ENCODE results near the gene KLHDC9. TPM values are rescaled to one million over a fixed set of nuclear protein-coding genes. Genes with fewer than 3 reads are reported as not detected.
A peak's percentile ranks its signal among the peaks of the same experiment; 100 is the strongest.

KLHDC9 gene
- polyA plus RNA-seq, 2 of the 4 experiments (the other 2 are of a cell fraction) = 1.2 to 3.6 TPM

DNA sequence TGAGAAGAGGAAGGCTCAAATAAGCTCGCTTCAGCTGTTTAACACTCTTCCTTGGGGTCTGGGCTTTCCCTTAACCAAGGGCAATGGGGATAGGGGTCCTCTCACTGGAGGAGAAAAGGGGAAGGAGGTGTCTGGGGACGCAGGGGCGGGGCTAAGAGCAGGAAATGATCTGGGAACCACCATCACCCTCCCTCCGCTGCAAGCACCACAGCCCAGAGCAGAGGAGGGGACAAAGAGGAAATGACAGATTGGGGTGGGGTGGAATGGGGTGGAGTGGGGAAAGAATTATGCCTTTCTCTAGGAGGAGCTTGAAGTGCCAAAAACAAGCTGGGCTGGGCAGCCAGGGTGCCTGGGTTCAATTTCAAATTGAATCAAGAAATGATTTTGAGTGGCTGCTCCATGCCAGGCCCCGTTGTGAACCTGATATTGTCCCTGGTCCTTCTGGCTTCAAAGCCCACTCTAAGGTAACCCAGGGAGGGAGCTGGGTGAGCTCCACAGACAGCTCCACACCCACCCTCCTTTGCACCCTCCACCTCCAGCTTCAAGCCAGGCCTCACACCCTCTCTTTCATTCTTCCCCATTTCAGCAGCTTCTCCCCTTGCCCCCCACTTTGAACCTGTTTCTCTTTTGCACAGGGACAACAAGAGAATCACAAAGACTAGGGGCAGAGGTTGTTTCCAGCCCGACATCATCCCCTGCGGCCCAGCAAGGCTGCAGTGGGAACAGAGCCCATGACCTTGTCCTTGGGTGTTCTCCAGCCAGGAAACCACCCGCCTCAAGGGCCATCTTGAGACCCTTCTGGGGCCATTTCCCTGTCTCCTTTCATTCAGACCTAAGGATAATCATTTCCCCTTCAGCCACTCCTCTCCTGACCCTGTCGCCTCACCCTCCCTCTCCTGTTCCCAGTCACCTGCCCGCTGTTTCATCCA, 29.6 kb upstream of the KLHDC9 start:
- H3K4me1 ChIP-seq = peaks cover 13% of the 10 kb centered on the region
- ChIA-PET POLR2A (no interaction called here), CTCF (interaction anchor here (1.2 to 13.9 kb wide), 4 partner anchors 12 to 71 kb away, joined by 3 to 319 read pairs (median 5); partner anchors contain the start of gene KLHDC9)
- FAIRE-seq = no peak
- H3K9me3 ChIP-seq = no peaks in the 10 kb centered on the region
- no peak overlapping the region for H3K4me2 ChIP-seq
- DNase-seq (ENCODE audit: low read depth in 1 of 2, low spot score in 1 of 2) = no peak
- TF ChIP-seq FOSB (CRISPR knock-in tag; IDR thresholded peaks at IDR 0.05) (no peak), NR3C1 (IDR thresholded peaks at IDR 0.05) (no peak), EHF (CRISPR knock-in tag; IDR thresholded peaks at IDR 0.05) (no peak), FOSL2 (IDR thresholded peaks at IDR 0.05) (no peak), FOSL2 (CRISPR knock-in tag; IDR thresholded peaks at IDR 0.05) (no peak), USF2 (IDR thresholded peaks at IDR 0.05) (no peak), RCOR1 (IDR thresholded peaks at IDR 0.05; ENCODE audit: low read depth, low read length) (no peak), ATOH8 (CRISPR knock-in tag; IDR thresholded peaks at IDR 0.05; ENCODE audit: low read depth) (no peak)
- no peak overlapping the region for H3K27ac ChIP-seq
- WGBS (ENCODE audit: missing lambda C conversion rate) = 82% methylated on average over 10 of the region's 10 CpGs
- no peak; a peak in 2 of 6 replicates for ATAC-seq
- no peak overlapping the region for H3K4me3 ChIP-seq

DNA sequence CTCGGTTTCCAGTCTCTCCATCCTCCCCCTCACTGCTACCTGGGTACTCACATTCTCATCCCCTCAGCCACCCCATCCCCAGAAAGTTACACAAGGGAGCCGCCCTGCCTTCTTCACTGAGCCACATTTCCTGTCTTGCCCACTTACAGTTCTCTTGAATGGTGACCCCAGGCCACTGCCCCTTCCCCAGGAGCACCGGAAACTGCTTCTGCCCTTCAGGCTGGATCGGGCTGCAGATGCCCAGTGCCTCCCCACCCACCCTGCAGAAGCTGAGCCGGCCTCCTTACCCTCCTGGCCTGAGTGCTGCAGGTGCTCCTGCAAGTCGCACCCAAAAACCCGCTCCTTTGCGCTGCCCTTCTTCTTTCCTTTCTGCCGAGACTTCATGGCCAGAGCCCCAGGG, 28.9 kb upstream of the KLHDC9 start:
- WGBS (ENCODE audit: missing lambda C conversion rate) = 87% methylated on average over 9 of the region's 9 CpGs
- DNase-seq (ENCODE audit: low read depth in 1 of 2, low spot score in 1 of 2) (no peak), ATAC-seq (no peak), FAIRE-seq (no peak)
- H3K9me3 ChIP-seq = no peaks in the 10 kb centered on the region
- ChIA-PET CTCF (interaction anchor here (8.0 to 13.9 kb wide), 2 partner anchors 18 to 28 kb away, joined by 74 to 319 read pairs; partner anchors contain the start of genes KLHDC9 and NECTIN4), POLR2A (no interaction called here)
- H3K4me3 ChIP-seq = no peak overlapping the region
- H3K4me2 ChIP-seq = no peak overlapping the region
- TF ChIP-seq, protein P1, sequence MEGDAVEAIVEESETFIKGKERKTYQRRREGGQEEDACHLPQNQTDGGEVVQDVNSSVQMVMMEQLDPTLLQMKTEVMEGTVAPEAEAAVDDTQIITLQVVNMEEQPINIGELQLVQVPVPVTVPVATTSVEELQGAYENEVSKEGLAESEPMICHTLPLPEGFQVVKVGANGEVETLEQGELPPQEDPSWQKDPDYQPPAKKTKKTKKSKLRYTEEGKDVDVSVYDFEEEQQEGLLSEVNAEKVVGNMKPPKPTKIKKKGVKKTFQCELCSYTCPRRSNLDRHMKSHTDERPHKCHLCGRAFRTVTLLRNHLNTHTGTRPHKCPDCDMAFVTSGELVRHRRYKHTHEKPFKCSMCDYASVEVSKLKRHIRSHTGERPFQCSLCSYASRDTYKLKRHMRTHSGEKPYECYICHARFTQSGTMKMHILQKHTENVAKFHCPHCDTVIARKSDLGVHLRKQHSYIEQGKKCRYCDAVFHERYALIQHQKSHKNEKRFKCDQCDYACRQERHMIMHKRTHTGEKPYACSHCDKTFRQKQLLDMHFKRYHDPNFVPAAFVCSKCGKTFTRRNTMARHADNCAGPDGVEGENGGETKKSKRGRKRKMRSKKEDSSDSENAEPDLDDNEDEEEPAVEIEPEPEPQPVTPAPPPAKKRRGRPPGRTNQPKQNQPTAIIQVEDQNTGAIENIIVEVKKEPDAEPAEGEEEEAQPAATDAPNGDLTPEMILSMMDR (IDR thresholded peaks at IDR 0.05) = no peak
- peaks cover 17% of the 10 kb centered on the region for H3K4me1 ChIP-seq
- H3K27ac ChIP-seq = no peak overlapping the region

GRCh38 chr1:161069731-161070270, 28.4 kb upstream of the KLHDC9 start, which contains the start of gene ARHGAP30:
Gene ARHGAP30, minus strand, starts transcription at chr1:161069891. Its CDS starts 267 bp downstream, at chr1:161069624.
- no peak for DNase-seq (ENCODE audit: low read depth in 1 of 2, low spot score in 1 of 2)
- ChIA-PET POLR2A (no interaction called here), CTCF (interaction anchor here (0.7 to 13.9 kb wide), 10 partner anchors 10 to 122 kb away, joined by 3 to 319 read pairs (median 7); partner anchors contain the start of genes KLHDC9 and NECTIN4)
- no peak for FAIRE-seq
- Histone ChIP-seq H3K4me3 (no peak within 1 kb of the TSS), H3K4me2 (no peak within 1 kb of the TSS), H3K27ac (0 out of 6 replicates have a peak within 1 kb of the TSS, but pooled peaks of 1 of the 2 experiments have one; percentile 18), H3K9me3 (no peaks in the 10 kb centered on the region), H3K4me1 (peaks cover 23% of the 10 kb centered on the region)
- ATAC-seq = no peak
- WGBS (ENCODE audit: missing lambda C conversion rate) = 88% methylated on average over 9 of the region's 9 CpGs
- no peak for TF ChIP-seq ESRRA (IDR thresholded peaks at IDR 0.05; ENCODE audit: borderline replicate concordance, low read length)
- TF ChIP-seq, protein P2, sequence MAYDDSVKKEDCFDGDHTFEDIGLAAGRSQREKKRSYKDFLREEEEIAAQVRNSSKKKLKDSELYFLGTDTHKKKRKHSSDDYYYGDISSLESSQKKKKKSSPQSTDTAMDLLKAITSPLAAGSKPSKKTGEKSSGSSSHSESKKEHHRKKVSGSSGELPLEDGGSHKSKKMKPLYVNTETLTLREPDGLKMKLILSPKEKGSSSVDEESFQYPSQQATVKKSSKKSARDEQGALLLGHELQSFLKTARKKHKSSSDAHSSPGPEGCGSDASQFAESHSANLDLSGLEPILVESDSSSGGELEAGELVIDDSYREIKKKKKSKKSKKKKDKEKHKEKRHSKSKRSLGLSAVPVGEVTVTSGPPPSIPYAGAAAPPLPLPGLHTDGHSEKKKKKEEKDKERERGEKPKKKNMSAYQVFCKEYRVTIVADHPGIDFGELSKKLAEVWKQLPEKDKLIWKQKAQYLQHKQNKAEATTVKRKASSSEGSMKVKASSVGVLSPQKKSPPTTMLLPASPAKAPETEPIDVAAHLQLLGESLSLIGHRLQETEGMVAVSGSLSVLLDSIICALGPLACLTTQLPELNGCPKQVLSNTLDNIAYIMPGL (CRISPR knock-in tag; IDR thresholded peaks at IDR 0.05; ENCODE audit: borderline replicate concordance) = no peak
- no peak for TF ChIP-seq CHD2 (IDR thresholded peaks at IDR 0.05; ENCODE audit: low read length, partially characterized antibody)
- no peak for TF ChIP-seq POLR2A (IDR thresholded peaks at IDR 0.05; ENCODE audit: low read length)
- no peak for TF ChIP-seq SMC3 (IDR thresholded peaks at IDR 0.05)
- TF ChIP-seq NFE2L2 (conservative IDR thresholded peaks at IDR 0.05; ENCODE audit: low read length) = no peak
- TF ChIP-seq, protein P3, sequence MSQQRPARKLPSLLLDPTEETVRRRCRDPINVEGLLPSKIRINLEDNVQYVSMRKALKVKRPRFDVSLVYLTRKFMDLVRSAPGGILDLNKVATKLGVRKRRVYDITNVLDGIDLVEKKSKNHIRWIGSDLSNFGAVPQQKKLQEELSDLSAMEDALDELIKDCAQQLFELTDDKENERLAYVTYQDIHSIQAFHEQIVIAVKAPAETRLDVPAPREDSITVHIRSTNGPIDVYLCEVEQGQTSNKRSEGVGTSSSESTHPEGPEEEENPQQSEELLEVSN (IDR thresholded peaks at IDR 0.05; ENCODE audit: borderline replicate concordance, low read depth) = no peak
- no peak for TF ChIP-seq HOXB13 (CRISPR knock-in tag; IDR thresholded peaks at IDR 0.05; ENCODE audit: low read depth)
- TF ChIP-seq CEBPB (IDR thresholded peaks at IDR 0.05) = no peak
- TF ChIP-seq RFX5 (IDR thresholded peaks at IDR 0.05) = no peak
- TF ChIP-seq TP53 (CRISPR knock-in tag; IDR thresholded peaks at IDR 0.05) = no peak
- TF ChIP-seq, protein P4, sequence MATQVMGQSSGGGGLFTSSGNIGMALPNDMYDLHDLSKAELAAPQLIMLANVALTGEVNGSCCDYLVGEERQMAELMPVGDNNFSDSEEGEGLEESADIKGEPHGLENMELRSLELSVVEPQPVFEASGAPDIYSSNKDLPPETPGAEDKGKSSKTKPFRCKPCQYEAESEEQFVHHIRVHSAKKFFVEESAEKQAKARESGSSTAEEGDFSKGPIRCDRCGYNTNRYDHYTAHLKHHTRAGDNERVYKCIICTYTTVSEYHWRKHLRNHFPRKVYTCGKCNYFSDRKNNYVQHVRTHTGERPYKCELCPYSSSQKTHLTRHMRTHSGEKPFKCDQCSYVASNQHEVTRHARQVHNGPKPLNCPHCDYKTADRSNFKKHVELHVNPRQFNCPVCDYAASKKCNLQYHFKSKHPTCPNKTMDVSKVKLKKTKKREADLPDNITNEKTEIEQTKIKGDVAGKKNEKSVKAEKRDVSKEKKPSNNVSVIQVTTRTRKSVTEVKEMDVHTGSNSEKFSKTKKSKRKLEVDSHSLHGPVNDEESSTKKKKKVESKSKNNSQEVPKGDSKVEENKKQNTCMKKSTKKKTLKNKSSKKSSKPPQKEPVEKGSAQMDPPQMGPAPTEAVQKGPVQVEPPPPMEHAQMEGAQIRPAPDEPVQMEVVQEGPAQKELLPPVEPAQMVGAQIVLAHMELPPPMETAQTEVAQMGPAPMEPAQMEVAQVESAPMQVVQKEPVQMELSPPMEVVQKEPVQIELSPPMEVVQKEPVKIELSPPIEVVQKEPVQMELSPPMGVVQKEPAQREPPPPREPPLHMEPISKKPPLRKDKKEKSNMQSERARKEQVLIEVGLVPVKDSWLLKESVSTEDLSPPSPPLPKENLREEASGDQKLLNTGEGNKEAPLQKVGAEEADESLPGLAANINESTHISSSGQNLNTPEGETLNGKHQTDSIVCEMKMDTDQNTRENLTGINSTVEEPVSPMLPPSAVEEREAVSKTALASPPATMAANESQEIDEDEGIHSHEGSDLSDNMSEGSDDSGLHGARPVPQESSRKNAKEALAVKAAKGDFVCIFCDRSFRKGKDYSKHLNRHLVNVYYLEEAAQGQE (IDR thresholded peaks at IDR 0.05) = no peak
- TF ChIP-seq RAD21 (conservative IDR thresholded peaks at IDR 0.05 in 1 of 2, IDR thresholded peaks at IDR 0.05 in 1 of 2) = no peak

Measured in A549 (cell line).